Loucy (cell line): Measurements from ENCODE around the gene AMPH.

Source experiments
- H2AFZ ChIP-seq: fragments of 200-600 bp; sonication (generic); 2 replicates; pipeline ENCODE4 v1.6.0; 2016; ENCODE audit warnings: antibody characterized with exemption, mild to moderate bottlenecking, low read length, moderate library complexity
- H3F3A ChIP-seq: fragments of 200-600 bp; 2 replicates; pipeline ENCODE4 v1.6.0; 2016; ENCODE audit warnings: antibody characterized with exemption, low read depth, mild to moderate bottlenecking
- H3K27me3 ChIP-seq: fragments of 200-600 bp; sonication (generic); 2 replicates; pipeline ENCODE4 v1.6.1; 2014; ENCODE audit warnings: low read length, mild to moderate bottlenecking; ENCODE audit not compliant: insufficient read depth, poor library complexity, severe bottlenecking
- H3K36me3 ChIP-seq: fragments of 200-600 bp; sonication (generic); 2 replicates; pipeline ENCODE4 v1.6.1; 2016; ENCODE audit warnings: low read length; ENCODE audit not compliant: insufficient read depth
- H3K4me1 ChIP-seq: fragments of 200-600 bp; sonication (generic); 2 replicates; pipeline ENCODE4 v1.5.1; 2014; ENCODE audit warnings: low read length, mild to moderate bottlenecking; ENCODE audit not compliant: insufficient read depth, poor library complexity, severe bottlenecking
- H3K4me2 ChIP-seq: fragments of 200-600 bp; sonication (generic); 2 replicates; pipeline ENCODE4 v1.6.0; 2014; ENCODE audit warnings: antibody characterized with exemption, low read length, low read depth, mild to moderate bottlenecking; ENCODE audit not compliant: poor library complexity, severe bottlenecking
- H3K4me3 ChIP-seq: fragments of 200-600 bp; sonication (generic); 2 replicates; pipeline ENCODE4 v1.5.1; 2014; ENCODE audit warnings: low read length, mild to moderate bottlenecking, mixed read lengths; ENCODE audit not compliant: poor library complexity, severe bottlenecking
- H3K79me2 ChIP-seq: fragments of 200-600 bp; sonication (generic); 2 replicates; pipeline ENCODE4 v1.6.1; 2014; ENCODE audit warnings: low read length; ENCODE audit not compliant: insufficient read depth
- H3K9ac ChIP-seq: fragments of 200-600 bp; sonication (generic); 2 replicates; pipeline ENCODE4 v1.6.0; 2014; ENCODE audit warnings: mild to moderate bottlenecking, low read depth, low read length, moderate library complexity; ENCODE audit not compliant: poor library complexity, severe bottlenecking
- H3K9me2 ChIP-seq: fragments of 200-600 bp; sonication (generic); replicated peaks from 2 replicates; pipeline ENCODE4 v1.6.1; 2016; ENCODE audit warnings: low read depth, low read length, mixed read lengths
- H3K9me3 ChIP-seq: fragments of 200-600 bp; sonication (generic); 2 replicates; pipeline ENCODE4 v1.6.1; 2014; ENCODE audit warnings: mild to moderate bottlenecking, antibody characterized with exemption, low read length, low read depth; ENCODE audit not compliant: insufficient read depth
- H4K20me1 ChIP-seq: fragments of 200-600 bp; sonication (generic); 2 replicates; pipeline ENCODE4 v1.6.0; 2014; ENCODE audit warnings: antibody characterized with exemption, low read length, mild to moderate bottlenecking; ENCODE audit not compliant: insufficient read depth, poor library complexity, severe bottlenecking
- EZH2phosphoT487 ChIP-seq: fragments of 200-600 bp; IDR thresholded peaks from 2 replicates; pipeline ENCODE4 v1.6.1; 2018; ENCODE audit warnings: antibody characterized with exemption, mild to moderate bottlenecking, moderate library complexity, borderline replicate concordance
- TF ChIP-seq, protein P1 (sequence below): fragments of 200-600 bp; sonication (generic); conservative IDR thresholded peaks from 2 replicates; pipeline ENCODE4 v1.5.1; 2014; ENCODE audit warnings: mild to moderate bottlenecking, antibody characterized with exemption, low read length

The AMPH gene

DNA sequence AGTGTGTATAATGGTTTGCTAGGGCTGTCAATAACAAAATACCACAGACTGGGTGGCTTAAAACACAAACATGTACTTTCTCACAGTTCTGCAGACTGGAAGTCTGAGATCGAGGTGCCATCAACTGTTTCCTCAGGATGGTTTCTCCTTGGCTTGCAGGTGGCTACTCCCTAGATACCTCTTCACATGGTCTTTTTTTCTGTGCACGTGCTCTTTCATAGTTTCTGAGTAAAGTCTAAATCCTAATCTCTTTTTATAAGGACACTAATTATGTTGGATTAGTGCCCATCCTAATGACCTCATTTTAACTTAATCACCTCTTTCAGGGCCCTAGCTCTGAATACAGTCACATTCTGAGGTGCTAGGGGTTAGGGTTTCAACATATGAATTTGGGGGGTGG is 65.9 kb downstream of the AMPH start:
- H3K4me3 ChIP-seq: no peak overlapping the region
- H3F3A ChIP-seq: no peaks in the 10 kb centered on the region
- H3K9me2 ChIP-seq: no peaks in the 10 kb centered on the region
- H3K27me3 ChIP-seq: no peaks in the 10 kb centered on the region
- no peaks in the 10 kb centered on the region for H3K79me2 ChIP-seq
- no peaks in the 10 kb centered on the region for H3K4me1 ChIP-seq
- H3K9ac ChIP-seq: no peak overlapping the region
- TF ChIP-seq, protein P1, sequence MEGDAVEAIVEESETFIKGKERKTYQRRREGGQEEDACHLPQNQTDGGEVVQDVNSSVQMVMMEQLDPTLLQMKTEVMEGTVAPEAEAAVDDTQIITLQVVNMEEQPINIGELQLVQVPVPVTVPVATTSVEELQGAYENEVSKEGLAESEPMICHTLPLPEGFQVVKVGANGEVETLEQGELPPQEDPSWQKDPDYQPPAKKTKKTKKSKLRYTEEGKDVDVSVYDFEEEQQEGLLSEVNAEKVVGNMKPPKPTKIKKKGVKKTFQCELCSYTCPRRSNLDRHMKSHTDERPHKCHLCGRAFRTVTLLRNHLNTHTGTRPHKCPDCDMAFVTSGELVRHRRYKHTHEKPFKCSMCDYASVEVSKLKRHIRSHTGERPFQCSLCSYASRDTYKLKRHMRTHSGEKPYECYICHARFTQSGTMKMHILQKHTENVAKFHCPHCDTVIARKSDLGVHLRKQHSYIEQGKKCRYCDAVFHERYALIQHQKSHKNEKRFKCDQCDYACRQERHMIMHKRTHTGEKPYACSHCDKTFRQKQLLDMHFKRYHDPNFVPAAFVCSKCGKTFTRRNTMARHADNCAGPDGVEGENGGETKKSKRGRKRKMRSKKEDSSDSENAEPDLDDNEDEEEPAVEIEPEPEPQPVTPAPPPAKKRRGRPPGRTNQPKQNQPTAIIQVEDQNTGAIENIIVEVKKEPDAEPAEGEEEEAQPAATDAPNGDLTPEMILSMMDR: no peak
- no peak for TF ChIP-seq EZH2phosphoT487
- H4K20me1 ChIP-seq: no peaks in the 10 kb centered on the region
- no peaks in the 10 kb centered on the region for H3K36me3 ChIP-seq
- no peak overlapping the region for H3K4me2 ChIP-seq
- no peaks in the 10 kb centered on the region for H3K9me3 ChIP-seq
- no peak overlapping the region for H2AFZ ChIP-seq

- no peaks in the 10 kb centered on the region for H3K4me1 ChIP-seq
- no peak for TF ChIP-seq EZH2phosphoT487
- TF ChIP-seq, protein P1: no peak
- no peaks in the 10 kb centered on the region for H4K20me1 ChIP-seq
- H3K9me3 ChIP-seq: no peaks in the 10 kb centered on the region
- H3K27me3 ChIP-seq: no peaks in the 10 kb centered on the region
- no peak overlapping the region for H3K9ac ChIP-seq
- H3K36me3 ChIP-seq: no peaks in the 10 kb centered on the region
- no peak overlapping the region for H3K4me3 ChIP-seq
- no peaks in the 10 kb centered on the region for H3F3A ChIP-seq
- H2AFZ ChIP-seq: no peak overlapping the region
- H3K9me2 ChIP-seq: no peaks in the 10 kb centered on the region
- H3K4me2 ChIP-seq: no peak overlapping the region
- H3K79me2 ChIP-seq: no peaks in the 10 kb centered on the region
These were observed 67.4 kb downstream of the AMPH start for GRCh38 chr7:38563741-38564140.

- H3K4me1 ChIP-seq: no peaks in the 10 kb centered on the region
- no peaks in the 10 kb centered on the region for H3F3A ChIP-seq
- no peaks in the 10 kb centered on the region for H3K9me3 ChIP-seq
- no peaks in the 10 kb centered on the region for H3K27me3 ChIP-seq
- no peak for TF ChIP-seq EZH2phosphoT487
- TF ChIP-seq, protein P1: no peak
- no peak overlapping the region for H3K9ac ChIP-seq
- no peaks in the 10 kb centered on the region for H3K79me2 ChIP-seq
- no peak overlapping the region for H3K4me3 ChIP-seq
- H3K9me2 ChIP-seq: no peaks in the 10 kb centered on the region
- H4K20me1 ChIP-seq: no peaks in the 10 kb centered on the region
- H3K36me3 ChIP-seq: no peaks in the 10 kb centered on the region
- H2AFZ ChIP-seq: no peak overlapping the region
- no peak overlapping the region for H3K4me2 ChIP-seq
These were observed 70.0 kb downstream of the AMPH start for GRCh38 chr7:38561166-38561565.
